SU-DHL-6 (cell line): ENCODE measurements around the gene VDAC1.

Experiments
- EZH2phosphoT487 ChIP-seq: fragments of 200-600 bp; sonication (generic), shearing (Covaris generic); conservative IDR thresholded peaks from 2 replicates; pipeline ENCODE4 v1.6.1; 2018; ENCODE audit warnings: mild to moderate bottlenecking, antibody characterized with exemption, low read length, moderate library complexity, mixed read lengths
- TF ChIP-seq, protein P1 (sequence below): fragments of 200-600 bp; sonication (generic); IDR thresholded peaks from one replicate; pipeline ENCODE4 v1.5.1; 2017; ENCODE audit warnings: antibody characterized with exemption, mild to moderate bottlenecking, low read length, moderate library complexity; ENCODE audit not compliant: insufficient read depth, poor library complexity, severe bottlenecking

- TF ChIP-seq, protein P1, sequence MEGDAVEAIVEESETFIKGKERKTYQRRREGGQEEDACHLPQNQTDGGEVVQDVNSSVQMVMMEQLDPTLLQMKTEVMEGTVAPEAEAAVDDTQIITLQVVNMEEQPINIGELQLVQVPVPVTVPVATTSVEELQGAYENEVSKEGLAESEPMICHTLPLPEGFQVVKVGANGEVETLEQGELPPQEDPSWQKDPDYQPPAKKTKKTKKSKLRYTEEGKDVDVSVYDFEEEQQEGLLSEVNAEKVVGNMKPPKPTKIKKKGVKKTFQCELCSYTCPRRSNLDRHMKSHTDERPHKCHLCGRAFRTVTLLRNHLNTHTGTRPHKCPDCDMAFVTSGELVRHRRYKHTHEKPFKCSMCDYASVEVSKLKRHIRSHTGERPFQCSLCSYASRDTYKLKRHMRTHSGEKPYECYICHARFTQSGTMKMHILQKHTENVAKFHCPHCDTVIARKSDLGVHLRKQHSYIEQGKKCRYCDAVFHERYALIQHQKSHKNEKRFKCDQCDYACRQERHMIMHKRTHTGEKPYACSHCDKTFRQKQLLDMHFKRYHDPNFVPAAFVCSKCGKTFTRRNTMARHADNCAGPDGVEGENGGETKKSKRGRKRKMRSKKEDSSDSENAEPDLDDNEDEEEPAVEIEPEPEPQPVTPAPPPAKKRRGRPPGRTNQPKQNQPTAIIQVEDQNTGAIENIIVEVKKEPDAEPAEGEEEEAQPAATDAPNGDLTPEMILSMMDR, result no peak
- no peak for TF ChIP-seq EZH2phosphoT487
Measured at GRCh38 chr5:133931546-133931945, 73.2 kb downstream of the VDAC1 start.
